ENCODE results near the gene TNNT2.

DNA sequence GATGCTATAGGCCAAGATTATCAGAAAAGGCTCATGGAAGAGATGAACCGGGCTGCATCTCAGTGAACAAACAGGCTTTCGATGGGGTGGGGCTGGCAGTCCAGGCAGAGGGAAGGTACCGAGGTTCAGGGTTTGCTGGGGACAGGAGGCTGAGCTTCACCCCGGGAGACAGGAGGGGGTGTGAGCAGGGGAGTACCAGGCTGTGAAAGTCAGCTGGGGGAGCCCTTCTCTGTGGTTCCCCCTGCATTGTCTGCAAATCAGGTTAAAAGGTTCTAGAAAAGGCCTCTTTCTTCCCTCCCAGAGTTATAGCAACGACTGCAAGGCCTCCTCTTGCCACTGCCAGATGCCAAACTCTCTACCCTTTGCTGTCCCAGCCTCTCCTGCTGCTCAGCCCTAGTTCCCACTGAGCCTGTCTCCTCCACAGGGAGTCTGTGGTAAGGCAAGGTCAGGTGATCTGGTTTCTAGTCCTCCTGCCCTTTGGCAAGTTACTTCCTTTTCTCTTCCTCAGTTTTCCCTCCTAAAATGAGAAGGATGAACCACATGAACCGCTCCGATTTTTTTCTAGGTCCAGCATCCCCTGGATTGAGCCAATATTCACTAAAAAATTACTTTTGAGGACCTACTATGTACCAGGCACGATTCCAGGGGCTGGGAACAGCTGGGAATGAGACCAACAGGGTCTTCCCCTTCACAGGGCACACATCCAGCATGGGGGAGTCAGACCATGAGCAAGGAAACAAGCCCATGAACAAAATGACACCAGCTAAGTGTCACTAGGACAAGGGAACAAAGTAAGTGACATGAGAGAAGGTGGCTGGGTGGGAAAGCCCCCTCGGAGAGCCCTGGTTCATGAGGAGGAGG is 14.4 kb upstream of the TNNT2 start:
- TF ChIP-seq, protein P1, sequence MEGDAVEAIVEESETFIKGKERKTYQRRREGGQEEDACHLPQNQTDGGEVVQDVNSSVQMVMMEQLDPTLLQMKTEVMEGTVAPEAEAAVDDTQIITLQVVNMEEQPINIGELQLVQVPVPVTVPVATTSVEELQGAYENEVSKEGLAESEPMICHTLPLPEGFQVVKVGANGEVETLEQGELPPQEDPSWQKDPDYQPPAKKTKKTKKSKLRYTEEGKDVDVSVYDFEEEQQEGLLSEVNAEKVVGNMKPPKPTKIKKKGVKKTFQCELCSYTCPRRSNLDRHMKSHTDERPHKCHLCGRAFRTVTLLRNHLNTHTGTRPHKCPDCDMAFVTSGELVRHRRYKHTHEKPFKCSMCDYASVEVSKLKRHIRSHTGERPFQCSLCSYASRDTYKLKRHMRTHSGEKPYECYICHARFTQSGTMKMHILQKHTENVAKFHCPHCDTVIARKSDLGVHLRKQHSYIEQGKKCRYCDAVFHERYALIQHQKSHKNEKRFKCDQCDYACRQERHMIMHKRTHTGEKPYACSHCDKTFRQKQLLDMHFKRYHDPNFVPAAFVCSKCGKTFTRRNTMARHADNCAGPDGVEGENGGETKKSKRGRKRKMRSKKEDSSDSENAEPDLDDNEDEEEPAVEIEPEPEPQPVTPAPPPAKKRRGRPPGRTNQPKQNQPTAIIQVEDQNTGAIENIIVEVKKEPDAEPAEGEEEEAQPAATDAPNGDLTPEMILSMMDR (IDR thresholded peaks at IDR 0.05): no peak
- TF ChIP-seq POLR2A (IDR thresholded peaks at IDR 0.05): no peak
- TF ChIP-seq EP300 (IDR thresholded peaks at IDR 0.05): no peak

Measured in stomach (tissue), 4 donors.